B cell (primary cell): ENCODE data around the gene ZBTB17. TPM values are rescaled to one million over a fixed set of nuclear protein-coding genes. Genes with fewer than 3 reads are reported as not detected.

Experiments used
- ATAC-seq: fragments of 200-7000 bp; cut with Tn5 transposase; one replicate; pipeline ENCODE4 v1.10.0; 2021; ENCODE audit warnings: low read depth, mild to moderate bottlenecking, moderate number of reproducible peaks, moderate library complexity
- CTCF ChIA-PET: fragments of 350-600 bp; sonication (Branson Sonifier 250); formaldehyde crosslinking; loops from one replicate; lab custom pipeline; 2021; ENCODE audit warnings: antibody characterized with exemption, inconsistent platforms; lab: Charles Lee
- POLR2A ChIA-PET: fragments of 350-600 bp; sonication (Branson Sonifier 250); formaldehyde crosslinking; loops from one replicate; lab custom pipeline; 2021; ENCODE audit warnings: antibody characterized with exemption; lab: Charles Lee
- DNase-seq: peaks from one replicate; pipeline ENCODE4 v3.0.0; 2013
- H2AFZ ChIP-seq: 2 replicates; pipeline ENCODE4 v1.6.1; 2012; ENCODE audit warnings: mild to moderate bottlenecking, low read depth, low read length; ENCODE audit not compliant: insufficient read depth, poor library complexity, severe bottlenecking
- H3K27ac ChIP-seq, 2 donors: 1 replicate in 1 of 2; 2 replicates in 1 of 2; pipeline ENCODE4 v1.5.1; 2012 to 2013; ENCODE audit warnings: low read length in 2 of 2, mild to moderate bottlenecking in 2 of 2, moderate library complexity in 1 of 2
- H3K27me3 ChIP-seq, 4 experiments: fragments of 200-600 bp in 1 of 4; sonication (generic) in 1 of 4; replicated peaks in 1 of 4; 1 replicate in 2 of 4; 2 replicates in 2 of 4; pipeline versions ENCODE4 v1.6.1 to v1.7.0; 2013 to 2016; ENCODE audit warnings: low read length in 3 of 4, mild to moderate bottlenecking in 2 of 4, mixed read lengths in 1 of 4, moderate library complexity in 1 of 4; ENCODE audit not compliant: insufficient read depth in 4 of 4, control insufficient read depth in 3 of 4; ENCODE audit errors: control extremely low read depth in 1 of 4
- H3K36me3 ChIP-seq, 2 experiments: replicated peaks in 1 of 2; 1 replicate in 1 of 2; 2 replicates in 1 of 2; pipeline versions ENCODE4 v1.6.1 to v1.7.1; 2013; ENCODE audit warnings: low read length in 1 of 2; ENCODE audit not compliant: insufficient read depth in 2 of 2, control insufficient read depth in 1 of 2; ENCODE audit errors: control extremely low read depth in 1 of 2, extremely low read depth in 1 of 2
- H3K4me1 ChIP-seq, 2 donors: fragments of 200-600 bp in 1 of 2; sonication (generic) in 1 of 2; 1 replicate in 1 of 2; 2 replicates in 1 of 2; pipeline versions ENCODE4 v1.5.1 to v1.6.1; 2013 to 2017; ENCODE audit warnings: low read length in 2 of 2; ENCODE audit not compliant: control insufficient read depth in 2 of 2, insufficient read depth in 2 of 2
- H3K4me2 ChIP-seq: replicated peaks from 2 replicates; pipeline ENCODE3; 2012; ENCODE audit warnings: mild to moderate bottlenecking, low read depth, low read length; ENCODE audit not compliant: poor library complexity, severe bottlenecking
- H3K4me3 ChIP-seq, 5 experiments: fragments of 200-600 bp in 1 of 5; sonication (generic) in 1 of 5; 1 replicate in 3 of 5; 2 replicates in 2 of 5; pipeline versions ENCODE4 v1.5.1 to v1.7.0; 2011 to 2016; ENCODE audit warnings: low read length in 4 of 5, mild to moderate bottlenecking in 4 of 5, low read depth in 2 of 5, control low read depth in 1 of 5, moderate library complexity in 1 of 5; ENCODE audit not compliant: insufficient read depth in 1 of 5; ENCODE audit errors: control extremely low read depth in 1 of 5, extremely low read depth in 1 of 5
- H3K79me2 ChIP-seq: fragments of 200-600 bp; sonication (generic); one replicate; pipeline ENCODE4 v1.6.0; 2016; ENCODE audit warnings: low read length; ENCODE audit not compliant: control insufficient read depth, insufficient read depth
- H3K9ac ChIP-seq: fragments of 200-600 bp; sonication (generic); 2 replicates; pipeline ENCODE4 v1.6.1; 2017; ENCODE audit warnings: mild to moderate bottlenecking, low read length, moderate library complexity
- H3K9me3 ChIP-seq, 3 donors: one replicate each; pipeline versions ENCODE4 v1.6.1 to v1.7.1; 2013; ENCODE audit warnings: low read length in 2 of 3; ENCODE audit not compliant: control insufficient read depth in 2 of 3, insufficient read depth in 1 of 3; ENCODE audit errors: control extremely low read depth in 1 of 3
- H4K20me1 ChIP-seq: 2 replicates; pipeline ENCODE4 v1.6.0; 2012; ENCODE audit warnings: mild to moderate bottlenecking, low read length; ENCODE audit not compliant: insufficient read depth, control insufficient read depth, poor library complexity, severe bottlenecking
- H3K27ac Mint-ChIP-seq: one replicate; pipeline ENCODE4 v1.8.0; 2021; ENCODE audit warnings: mixed read lengths
- H3K27me3 Mint-ChIP-seq: one replicate; pipeline ENCODE4 v1.8.0; 2021; ENCODE audit warnings: mixed read lengths
- H3K4me1 Mint-ChIP-seq: one replicate; pipeline ENCODE4 v1.8.0; 2021; ENCODE audit warnings: mixed read lengths
- H3K4me3 Mint-ChIP-seq: one replicate; pipeline ENCODE4 v1.8.0; 2021; ENCODE audit warnings: mixed read lengths
- H3K9me3 Mint-ChIP-seq: one replicate; pipeline ENCODE4 v1.8.0; 2022; ENCODE audit warnings: mixed read lengths; ENCODE audit not compliant: insufficient read depth
- EZH2 ChIP-seq: IDR thresholded peaks from 2 replicates; pipeline ENCODE4 v1.6.1; 2012; ENCODE audit warnings: borderline replicate concordance, low read depth, mild to moderate bottlenecking, moderate library complexity, low read length; ENCODE audit not compliant: insufficient read depth, poor library complexity, severe bottlenecking
- WGBS: methylation state at CpG from one replicate; pipeline ENCODE4 v1.1.5; 2013; ENCODE audit warnings: missing lambda C conversion rate; ENCODE audit not compliant: insufficient coverage; 5-methylcytosine and 5-hydroxymethylcytosine counted together
- intact Hi-C: fragments of 100-400 bp; cut with micrococcal nuclease; formaldehyde crosslinking; loops from one replicate; pipeline ENCODE4 v1.10.0; 2022
- polyA plus RNA-seq: library from polyadenylated mRNA; depleted of rRNA; stranded (reverse); fragments of >200 nt; gene quantifications from 2 replicates; pipeline ENCODE4 v1.2.3, GENCODE V29; 2012
- total RNA-seq, 2 donors: library from RNA; stranded (reverse); fragments of 120-200 nt in 1 of 2; gene quantifications; 1 replicate in 1 of 2; 2 replicates in 1 of 2; pipeline versions ENCODE4 v1.2.3 to v1.2.4, GENCODE V29; 2013 to 2022
- TF ChIP-seq, protein P1 (sequence below): fragments of 200-600 bp; IDR thresholded peaks from one replicate; pipeline ENCODE4 v1.8.0; 2022; ENCODE audit warnings: antibody characterized with exemption, mild to moderate bottlenecking

ZBTB17 gene
- total and polyA plus RNA-seq, 2 donors (not counting 1 experiment from before 2014, with no cell fraction given): 94.1 to 157 TPM

DNA sequence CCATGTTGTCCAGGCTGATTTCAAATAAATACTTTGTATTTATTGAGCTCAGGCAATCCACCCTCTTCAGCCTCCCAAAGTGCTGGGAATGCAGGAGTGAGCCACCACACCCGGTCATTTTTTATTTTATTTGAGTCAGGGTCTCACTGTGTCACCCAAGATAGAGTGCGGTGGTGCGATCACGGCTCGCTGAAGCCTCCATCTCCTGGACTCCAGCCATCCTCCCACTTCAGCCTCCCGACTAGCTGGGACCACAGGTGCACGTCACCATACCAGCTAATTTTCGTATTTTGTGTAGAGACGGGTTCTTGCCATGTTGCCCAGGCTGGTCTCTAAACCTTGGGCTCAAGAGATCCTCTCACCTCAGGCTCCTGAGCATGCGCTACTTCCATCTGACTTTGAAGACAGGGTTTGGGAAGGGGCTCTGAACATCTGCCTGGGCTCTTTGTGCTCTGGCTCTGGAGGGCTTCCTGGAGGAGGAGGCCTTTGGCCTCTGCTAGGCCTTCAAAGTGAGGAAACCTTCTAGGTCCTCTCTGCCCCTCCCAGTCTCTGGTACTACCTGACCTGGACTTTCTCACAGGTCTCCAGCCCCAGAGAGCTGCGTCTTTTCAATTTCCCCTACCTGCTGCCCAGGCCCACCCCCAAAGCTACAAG is 36.2 kb upstream of the ZBTB17 start:
- intact Hi-C loops: no loop called here
- no peaks in the 10 kb centered on the region for H3K27me3 Mint-ChIP-seq
- H3K79me2 ChIP-seq: no peaks in the 10 kb centered on the region
- H2AFZ ChIP-seq: peak overlapping the region; percentile 82
- no peaks in the 10 kb centered on the region for H3K27me3 ChIP-seq
- ChIA-PET POLR2A (interaction anchor here (0.7 kb wide), 1 partner anchor 77 kb away, joined by 4 read pairs; no protein-coding TSS in a partner anchor), CTCF (interaction anchor here (0.8 to 2.9 kb wide), 4 partner anchors 12 to 174 kb away, joined by 3 to 12 read pairs (median 3); no protein-coding TSS in a partner anchor)
- no peaks in the 10 kb centered on the region for H3K9me3 ChIP-seq
- H3K4me3 Mint-ChIP-seq: peak overlapping the region; percentile 74
- TF ChIP-seq, protein P1, sequence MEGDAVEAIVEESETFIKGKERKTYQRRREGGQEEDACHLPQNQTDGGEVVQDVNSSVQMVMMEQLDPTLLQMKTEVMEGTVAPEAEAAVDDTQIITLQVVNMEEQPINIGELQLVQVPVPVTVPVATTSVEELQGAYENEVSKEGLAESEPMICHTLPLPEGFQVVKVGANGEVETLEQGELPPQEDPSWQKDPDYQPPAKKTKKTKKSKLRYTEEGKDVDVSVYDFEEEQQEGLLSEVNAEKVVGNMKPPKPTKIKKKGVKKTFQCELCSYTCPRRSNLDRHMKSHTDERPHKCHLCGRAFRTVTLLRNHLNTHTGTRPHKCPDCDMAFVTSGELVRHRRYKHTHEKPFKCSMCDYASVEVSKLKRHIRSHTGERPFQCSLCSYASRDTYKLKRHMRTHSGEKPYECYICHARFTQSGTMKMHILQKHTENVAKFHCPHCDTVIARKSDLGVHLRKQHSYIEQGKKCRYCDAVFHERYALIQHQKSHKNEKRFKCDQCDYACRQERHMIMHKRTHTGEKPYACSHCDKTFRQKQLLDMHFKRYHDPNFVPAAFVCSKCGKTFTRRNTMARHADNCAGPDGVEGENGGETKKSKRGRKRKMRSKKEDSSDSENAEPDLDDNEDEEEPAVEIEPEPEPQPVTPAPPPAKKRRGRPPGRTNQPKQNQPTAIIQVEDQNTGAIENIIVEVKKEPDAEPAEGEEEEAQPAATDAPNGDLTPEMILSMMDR: no peak
- TF ChIP-seq EZH2: no peak
- peaks cover 18 to 34% of the 10 kb centered on the region in 2 donors for H3K4me1 ChIP-seq
- no peaks in the 10 kb centered on the region for H3K9me3 Mint-ChIP-seq
- peak overlapping the region; percentile 94 for H3K4me2 ChIP-seq
- H3K27ac Mint-ChIP-seq: no peak overlapping the region
- H4K20me1 ChIP-seq: no peaks in the 10 kb centered on the region
- H3K4me1 Mint-ChIP-seq: peaks cover 31% of the 10 kb centered on the region
- no peaks in the 10 kb centered on the region for H3K36me3 ChIP-seq
- no peak for ATAC-seq
- H3K4me3 ChIP-seq: peak overlapping the region in 3 of 5 experiments; percentile 21 to 64 (median 50)
- DNase-seq: no peak
- H3K27ac ChIP-seq: no peak overlapping the region
- peak overlapping the region; percentile 65 for H3K9ac ChIP-seq
- WGBS: 98% methylated on average over 8 of the region's 11 CpGs

DNA sequence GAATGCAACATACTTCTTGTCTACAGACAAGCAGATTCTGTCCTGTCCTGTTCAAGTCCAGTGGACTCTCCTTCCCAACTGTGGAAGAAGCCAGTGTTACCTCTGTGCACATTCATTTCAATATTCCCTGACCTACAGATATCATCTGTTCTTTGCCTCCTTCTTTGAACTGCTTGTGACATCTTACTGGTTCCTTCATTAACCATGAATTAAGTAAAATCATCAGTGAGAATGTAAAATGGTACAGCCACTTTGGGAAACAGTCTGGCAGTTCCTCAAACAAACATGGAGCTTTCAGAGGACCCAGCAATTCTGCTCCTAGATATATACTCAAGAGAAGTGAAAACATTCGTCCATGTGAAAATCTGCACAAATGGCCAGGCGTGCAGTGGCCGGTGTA is 34.9 kb upstream of the ZBTB17 start:
- no peaks in the 10 kb centered on the region for H3K27me3 ChIP-seq
- no peak overlapping the region for H3K9ac ChIP-seq
- no peak overlapping the region for H2AFZ ChIP-seq
- H3K27ac ChIP-seq: no peak overlapping the region
- peaks cover 42% of the 10 kb centered on the region for H3K4me1 Mint-ChIP-seq
- ChIA-PET CTCF (interaction anchor here (0.7 to 2.9 kb wide), 13 partner anchors 8 to 194 kb away, joined by 3 to 14 read pairs (median 5); no protein-coding TSS in a partner anchor), POLR2A (interaction anchor here (0.6 kb wide), 1 partner anchor 177 kb away, joined by 3 read pairs; no protein-coding TSS in a partner anchor)
- no peaks in the 10 kb centered on the region for H3K36me3 ChIP-seq
- no peaks in the 10 kb centered on the region for H3K79me2 ChIP-seq
- H4K20me1 ChIP-seq: no peaks in the 10 kb centered on the region
- H3K4me2 ChIP-seq: no peak overlapping the region
- H3K4me3 ChIP-seq: no peak overlapping the region
- ATAC-seq (no peak), DNase-seq (no peak)
- 96% methylated on average over 3 of the region's 3 CpGs for WGBS
- intact Hi-C loops: no loop called here
- H3K27me3 Mint-ChIP-seq: no peaks in the 10 kb centered on the region
- H3K27ac Mint-ChIP-seq: no peak overlapping the region
- H3K9me3 Mint-ChIP-seq: no peaks in the 10 kb centered on the region
- no peak for TF ChIP-seq EZH2
- TF ChIP-seq, protein P1: no peak
- H3K9me3 ChIP-seq: no peaks in the 10 kb centered on the region
- H3K4me1 ChIP-seq: peaks cover 30 to 46% of the 10 kb centered on the region in 2 donors
- H3K4me3 Mint-ChIP-seq: no peak overlapping the region
